ENCODE data around the gene FILIP1L. TPM values are rescaled to one million over a fixed set of nuclear protein-coding genes. Genes with fewer than 3 reads are reported as not detected.

The FILIP1L gene
- total RNA-seq, 2 donors from 2014 or later = 6.7 to 19.0 TPM

Small RNAs within 50 kb of the gene (microRNA-seq; reads per million reads assigned to microRNA genes)
- gene MIR3921 = 0 reads per million in 2 donors

Other genes with a start within 250 kb of the FILIP1L start
- 10 to 100 TPM; 38.2 to 50.9 TPM for gene TBC1D23, start 146.5 kb upstream of the FILIP1L start, total RNA-seq
- gene NIT2, start 220.3 kb upstream of the FILIP1L start, total RNA-seq = 10 to 100 TPM; 23.5 to 25.9 TPM

Data from left colon (tissue), 2 donors.